ENCODE results near the gene DPEP3.
"Not testable (repeated sequence)": the region's sequence is repeated elsewhere in the genome, so short reads cannot be mapped to it uniquely, and the experiment has no call there.

GRCh38 chr16:68009872-68010271 lies 29.6 kb upstream of the DPEP3 start:
- TF ChIP-seq, protein P1, sequence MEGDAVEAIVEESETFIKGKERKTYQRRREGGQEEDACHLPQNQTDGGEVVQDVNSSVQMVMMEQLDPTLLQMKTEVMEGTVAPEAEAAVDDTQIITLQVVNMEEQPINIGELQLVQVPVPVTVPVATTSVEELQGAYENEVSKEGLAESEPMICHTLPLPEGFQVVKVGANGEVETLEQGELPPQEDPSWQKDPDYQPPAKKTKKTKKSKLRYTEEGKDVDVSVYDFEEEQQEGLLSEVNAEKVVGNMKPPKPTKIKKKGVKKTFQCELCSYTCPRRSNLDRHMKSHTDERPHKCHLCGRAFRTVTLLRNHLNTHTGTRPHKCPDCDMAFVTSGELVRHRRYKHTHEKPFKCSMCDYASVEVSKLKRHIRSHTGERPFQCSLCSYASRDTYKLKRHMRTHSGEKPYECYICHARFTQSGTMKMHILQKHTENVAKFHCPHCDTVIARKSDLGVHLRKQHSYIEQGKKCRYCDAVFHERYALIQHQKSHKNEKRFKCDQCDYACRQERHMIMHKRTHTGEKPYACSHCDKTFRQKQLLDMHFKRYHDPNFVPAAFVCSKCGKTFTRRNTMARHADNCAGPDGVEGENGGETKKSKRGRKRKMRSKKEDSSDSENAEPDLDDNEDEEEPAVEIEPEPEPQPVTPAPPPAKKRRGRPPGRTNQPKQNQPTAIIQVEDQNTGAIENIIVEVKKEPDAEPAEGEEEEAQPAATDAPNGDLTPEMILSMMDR (IDR thresholded peaks at IDR 0.05; ENCODE audit: poor library complexity), result not testable (repeated sequence)
- TF ChIP-seq EZH2 (IDR thresholded peaks at IDR 0.05; ENCODE audit: borderline replicate concordance); EZH2phosphoT487 (IDR thresholded peaks at IDR 0.05; ENCODE audit: low read depth, severe bottlenecking, unreplicated experiment): not testable (repeated sequence)
